ENCODE data around the gene ZNF672.

GRCh38 chr1:248847181-248847955, 9.3 kb downstream of the ZNF672 start:
- TF ChIP-seq CTCF (IDR thresholded peaks at IDR 0.05; ENCODE audit: low read depth, low read length, poor library complexity, severe bottlenecking) (no peak), EZH2phosphoT487 (IDR thresholded peaks at IDR 0.05; ENCODE audit: borderline replicate concordance, low read length) (no peak)
